Activated gamma-delta T cell treated with anti-CD3 and anti-CD28 coated beads, Interleukin-2, amount 50 U/mL, for 16 hours (primary cell): ENCODE results near the gene HSDL2.
A peak's percentile ranks its signal among the peaks of the same experiment; 100 is the strongest.
"Not testable (repeated sequence)": the region's sequence is repeated elsewhere in the genome, so short reads cannot be mapped to it uniquely, and the experiment has no call there.

Experiments used
- DNase-seq: peaks from one replicate; pipeline ENCODE4 v3.0.0-alpha.2; 2020; ENCODE audit warnings: low read depth

HSDL2 gene

DNA sequence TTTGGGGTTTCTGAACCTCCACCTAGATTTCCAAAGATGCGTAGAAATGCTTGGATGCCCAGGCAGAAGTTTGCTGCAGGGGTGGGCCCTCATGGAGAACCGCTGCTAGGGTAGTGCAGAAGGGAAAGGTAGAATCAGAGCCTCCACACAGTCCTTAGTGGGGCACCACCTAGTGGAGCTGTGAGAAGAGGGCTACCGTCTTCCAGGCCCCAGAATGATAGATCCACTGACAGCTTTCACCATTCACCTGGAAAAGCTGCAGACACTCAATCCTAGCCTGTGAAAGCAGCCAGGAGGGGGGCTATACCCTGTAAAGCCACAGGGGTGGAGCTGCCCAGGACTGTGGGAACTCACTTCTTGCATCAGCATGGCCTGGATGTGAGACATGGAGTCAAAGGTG is 13.3 kb upstream of the HSDL2 start:
- DNase-seq = no peak

DNA sequence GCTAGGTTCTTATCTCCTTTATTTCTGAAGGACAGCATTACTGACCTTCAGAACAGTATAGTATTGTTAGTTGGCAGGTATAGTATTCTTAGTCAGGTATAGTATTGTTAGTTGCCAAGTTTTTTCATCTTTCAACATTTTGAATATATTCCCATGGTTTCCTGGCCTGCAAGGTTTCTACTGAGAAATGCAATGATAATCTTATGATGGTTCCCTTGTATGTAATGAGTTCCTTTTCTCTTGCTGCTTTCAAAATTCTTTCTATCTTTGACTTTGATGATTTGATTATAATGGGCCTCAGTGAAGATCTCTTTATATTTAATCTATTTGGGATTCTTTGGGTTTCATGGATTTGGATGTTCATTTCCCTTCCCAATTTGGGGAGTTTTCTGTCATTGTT is 12.4 kb upstream of the HSDL2 start:
- no peak for DNase-seq

DNA sequence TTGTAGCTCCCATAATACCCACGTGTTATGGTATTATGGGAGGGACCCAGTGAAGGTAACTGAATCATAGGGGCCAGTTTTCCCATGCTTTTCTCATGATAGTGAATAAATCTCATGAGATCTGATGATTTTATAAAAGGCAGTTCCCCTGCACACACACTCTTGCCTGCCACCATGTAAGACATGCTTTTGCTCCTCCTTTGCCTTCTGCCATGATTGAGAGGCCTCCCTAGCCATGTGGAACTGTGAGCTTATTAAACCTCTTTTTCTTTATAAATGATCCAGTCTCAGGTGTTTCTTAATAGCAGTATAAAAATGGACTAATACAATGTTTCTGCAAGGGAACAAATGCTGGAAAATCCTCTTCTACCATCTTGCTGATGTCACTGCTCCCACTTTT is 10.1 kb upstream of the HSDL2 start:
- DNase-seq = no peak

DNA sequence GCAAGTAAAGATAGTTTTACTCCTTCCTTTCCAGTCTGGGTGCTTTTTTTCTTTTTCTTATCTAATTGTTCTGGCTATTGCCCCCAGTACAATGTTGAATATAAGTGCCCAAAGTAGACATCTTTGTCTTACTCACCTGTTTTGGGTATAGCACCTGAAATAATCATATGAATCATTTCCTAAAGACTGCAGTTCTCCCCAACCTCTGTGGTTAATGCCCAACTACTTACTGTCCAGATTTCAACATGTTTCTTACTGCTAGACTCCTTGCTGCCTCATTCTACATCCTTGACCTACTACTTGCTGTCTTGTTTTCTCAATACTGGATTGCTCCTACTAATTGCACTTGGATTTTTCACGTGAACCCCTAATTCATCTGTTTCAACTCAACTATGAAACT is 8.8 kb upstream of the HSDL2 start:
- no peak for DNase-seq

DNA sequence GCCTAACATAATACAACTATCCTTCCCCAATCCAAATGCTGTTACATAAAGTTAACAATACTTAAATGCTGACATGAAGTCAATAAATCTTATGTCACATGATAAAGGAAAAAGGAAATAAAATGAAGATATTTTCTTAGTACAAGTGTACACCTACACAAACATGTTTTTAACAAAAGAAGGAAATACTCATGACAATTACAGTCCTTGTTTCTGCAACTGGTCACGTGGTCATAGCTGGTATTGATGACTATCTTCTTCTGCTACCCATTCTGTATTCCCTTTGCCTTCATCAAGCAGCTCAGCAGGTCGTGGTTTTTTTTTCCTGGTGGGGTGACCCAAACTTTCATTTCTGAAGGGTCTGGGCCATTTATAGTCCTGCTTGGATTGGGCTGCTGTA is 6.2 kb upstream of the HSDL2 start:
- DNase-seq = not testable (repeated sequence)

DNA sequence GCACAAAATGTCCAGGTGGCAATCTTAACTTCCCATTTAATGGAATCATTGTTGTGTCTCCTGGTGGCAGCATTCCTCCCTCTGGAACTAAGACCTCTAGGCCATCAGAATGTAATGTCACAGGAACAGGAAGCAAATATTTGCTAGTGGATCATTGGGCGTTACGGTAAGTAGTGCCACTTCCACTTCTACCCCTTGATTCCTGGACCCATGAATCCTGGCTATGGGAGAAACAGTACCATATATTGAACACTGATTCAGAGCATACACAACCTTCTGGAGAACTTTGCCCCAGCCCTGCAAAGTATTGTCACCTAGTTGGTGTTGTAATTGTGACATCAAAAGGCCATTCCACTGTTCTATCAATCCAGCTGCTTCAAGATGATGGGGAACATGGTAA is 5.7 kb upstream of the HSDL2 start:
- not testable (repeated sequence) for DNase-seq

DNA sequence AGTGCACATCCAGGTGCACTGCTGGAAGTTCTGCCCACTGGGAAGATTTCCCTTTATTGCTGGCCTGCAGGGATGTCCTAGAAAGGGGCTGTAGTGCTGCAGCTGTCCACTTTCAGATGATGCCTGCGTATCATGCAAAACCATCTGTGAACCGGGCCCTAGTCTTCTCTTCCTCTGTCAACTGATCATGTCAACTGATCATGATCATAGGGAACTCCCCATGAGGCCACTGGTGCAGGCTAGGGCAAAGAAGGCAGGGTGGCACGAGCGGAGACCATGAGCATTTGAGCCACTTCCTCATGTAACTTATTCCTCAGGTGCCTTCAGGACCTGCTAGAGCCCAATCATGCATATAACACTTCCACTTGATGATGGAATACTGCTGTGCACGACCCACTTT is 4.5 kb upstream of the HSDL2 start:
- DNase-seq = no peak

DNA sequence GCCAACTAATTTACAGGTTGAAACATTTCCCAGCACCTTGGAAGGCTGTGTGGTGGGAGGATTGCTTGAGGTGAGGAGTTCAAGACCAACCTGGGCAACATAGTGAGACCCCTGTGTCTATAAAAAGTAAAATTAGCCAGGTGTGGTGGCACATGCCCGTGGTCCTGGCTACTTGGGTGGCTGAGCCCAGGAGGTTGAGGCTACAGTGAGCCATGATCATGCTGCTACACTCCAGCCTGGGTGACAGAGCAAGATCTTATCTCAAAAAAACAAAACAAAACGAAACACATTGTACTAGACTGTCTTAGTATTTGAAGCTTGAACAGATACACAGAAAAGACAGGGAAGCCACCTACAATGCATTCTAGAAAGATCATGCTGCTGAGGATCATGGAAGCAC is 2.8 kb upstream of the HSDL2 start:
- no peak for DNase-seq

DNA sequence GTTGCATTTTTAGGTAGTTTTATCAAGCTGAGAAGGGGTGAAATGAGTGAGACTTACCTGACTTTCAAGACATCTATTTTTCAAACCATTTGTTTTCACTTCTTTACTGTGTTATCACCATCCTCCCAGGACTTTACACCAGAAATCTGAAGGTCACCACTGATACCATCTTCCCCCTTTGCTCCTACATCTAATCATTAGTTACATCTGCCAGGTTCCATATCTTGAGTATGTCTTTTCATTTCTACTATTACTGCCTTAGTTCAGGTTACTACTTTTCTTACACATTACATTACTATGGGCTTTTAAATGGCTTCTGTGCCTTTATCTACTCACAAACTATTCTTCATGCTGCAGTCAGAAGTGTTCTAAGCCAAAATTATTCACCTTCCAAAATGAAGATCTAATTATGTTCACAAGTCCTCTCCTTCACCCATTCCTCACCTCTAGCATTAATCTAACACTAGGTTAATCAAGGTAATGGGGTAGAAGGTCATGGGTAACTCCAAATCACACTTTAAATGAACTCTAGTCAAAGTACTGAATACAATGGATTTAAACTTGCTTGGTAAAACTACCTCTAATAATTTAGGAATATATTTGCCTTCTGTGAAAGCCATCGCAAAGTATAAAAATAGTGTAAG is 2.1 kb upstream of the HSDL2 start:
- no peak for DNase-seq

DNA sequence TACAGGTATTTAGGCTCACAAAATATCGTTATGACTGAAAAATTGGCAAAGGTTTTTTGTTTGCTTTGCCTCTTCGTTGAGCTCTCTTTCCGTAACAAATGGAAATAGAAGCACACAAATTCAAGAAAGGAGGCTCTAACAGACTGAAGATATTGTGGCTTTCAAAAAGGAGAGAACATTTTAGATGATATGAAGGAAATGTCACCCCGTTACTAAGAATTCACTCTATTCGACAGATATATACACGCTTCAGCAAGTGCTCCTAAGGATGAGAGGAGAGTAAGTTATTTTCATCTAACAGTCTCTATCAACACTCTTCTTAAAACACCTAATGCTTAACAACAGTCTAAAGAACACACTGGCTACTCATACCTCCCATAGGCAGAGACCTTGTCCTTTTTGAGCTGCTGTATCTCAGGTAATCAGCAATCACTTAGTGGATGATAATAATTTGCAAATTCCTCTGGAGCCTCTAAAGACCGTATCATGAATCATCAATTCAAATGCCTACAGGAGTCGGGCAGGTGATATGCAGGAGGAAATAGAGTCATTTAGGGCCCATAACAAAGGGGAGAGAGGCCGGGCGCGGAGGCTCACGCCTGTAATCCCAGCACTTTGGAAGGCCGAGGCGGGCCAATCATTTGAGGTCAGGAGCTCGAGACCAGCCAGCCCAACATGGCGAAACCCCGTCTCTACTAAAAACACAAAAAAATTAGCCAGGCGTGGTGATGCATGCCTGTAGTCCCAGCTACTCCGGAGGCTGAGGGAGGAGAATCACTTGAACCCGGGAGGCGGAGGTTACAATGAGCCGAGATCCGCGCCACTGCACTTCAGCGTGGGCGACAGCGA is 1.4 kb upstream of the HSDL2 start:
- no peak for DNase-seq

DNA sequence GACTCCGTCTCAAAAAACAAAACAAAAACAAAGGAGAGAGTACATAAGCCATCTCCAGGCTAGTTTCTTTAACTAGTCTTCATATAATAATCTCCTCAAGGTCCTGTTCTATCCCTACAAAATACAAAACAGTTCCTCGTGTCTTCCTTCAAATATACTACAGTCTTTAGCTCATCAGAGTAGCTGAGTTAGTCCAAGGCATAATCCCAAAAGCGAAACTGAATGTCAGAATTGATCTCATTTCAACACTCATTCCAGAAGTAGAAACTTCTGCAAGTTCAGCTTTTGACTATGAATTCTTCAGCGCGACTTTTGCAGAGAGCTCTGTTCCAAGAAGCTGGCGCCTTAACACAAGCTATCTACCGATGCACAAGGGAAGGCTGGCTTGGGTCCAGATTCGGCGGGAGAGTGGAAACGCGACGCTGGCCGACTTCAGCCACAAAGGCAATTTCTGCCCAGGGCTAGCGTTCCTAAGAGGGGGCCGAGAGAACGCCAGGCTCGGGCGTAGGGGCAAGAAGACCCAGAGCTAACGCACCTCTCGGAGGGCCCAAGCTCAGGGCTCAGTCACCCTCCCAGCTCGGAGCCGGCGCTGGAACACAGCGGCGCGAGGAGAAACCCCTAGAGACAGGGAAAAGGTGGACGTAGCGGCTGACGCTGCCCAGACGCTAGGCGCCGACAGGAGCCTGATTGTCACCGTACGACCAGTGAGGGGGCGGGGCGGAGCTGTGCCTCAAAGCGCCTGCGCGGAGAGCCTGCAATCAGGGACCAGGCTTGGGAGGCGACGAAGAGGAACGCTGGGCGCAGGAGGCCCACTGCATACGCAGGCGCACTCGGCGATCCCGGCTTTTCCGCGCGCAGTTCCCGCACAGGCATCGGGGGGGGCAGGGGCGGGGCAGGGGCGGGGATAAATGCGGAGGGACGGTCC is 469 bp upstream of the HSDL2 start:
- peak; percentile 96 for DNase-seq

DNA sequence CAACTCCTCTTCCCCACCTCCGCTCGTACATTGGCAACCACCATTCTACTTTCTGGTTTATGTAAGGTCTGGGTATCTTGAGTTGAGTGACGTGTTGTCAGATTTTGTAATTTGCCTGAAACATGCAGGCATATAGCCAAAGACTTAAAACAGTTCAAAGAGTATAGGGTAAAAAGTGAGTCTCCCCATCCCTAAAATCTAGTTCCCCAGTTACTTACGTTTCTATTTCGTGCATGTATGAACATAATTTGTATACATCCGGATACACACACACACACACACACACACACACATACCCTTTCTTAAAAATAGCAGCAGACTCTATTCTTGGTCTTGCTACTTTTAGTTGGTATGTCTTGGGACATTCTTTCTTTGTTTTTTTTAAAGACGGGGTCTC is 915 bp downstream of the HSDL2 start:
- no peak for DNase-seq

DNA sequence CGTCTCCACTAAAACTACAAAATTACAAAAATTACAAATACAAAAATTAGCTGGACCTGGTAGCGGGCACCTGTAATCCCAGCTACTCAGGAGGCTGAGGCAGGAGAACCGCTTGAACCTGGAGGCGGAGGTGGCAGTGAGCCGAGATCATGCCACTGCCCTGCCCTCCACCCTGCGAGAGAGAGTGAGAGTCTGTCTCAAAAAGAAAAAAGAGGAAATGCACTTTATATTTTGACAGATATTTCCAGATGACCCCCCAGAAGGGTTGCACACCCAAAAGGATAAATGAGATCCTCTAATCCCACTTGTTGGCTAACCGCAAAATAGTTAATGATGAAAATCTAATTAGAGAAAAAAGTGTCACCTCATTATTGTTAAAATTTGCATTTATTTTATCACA is 2.2 kb downstream of the HSDL2 start:
- no peak for DNase-seq

DNA sequence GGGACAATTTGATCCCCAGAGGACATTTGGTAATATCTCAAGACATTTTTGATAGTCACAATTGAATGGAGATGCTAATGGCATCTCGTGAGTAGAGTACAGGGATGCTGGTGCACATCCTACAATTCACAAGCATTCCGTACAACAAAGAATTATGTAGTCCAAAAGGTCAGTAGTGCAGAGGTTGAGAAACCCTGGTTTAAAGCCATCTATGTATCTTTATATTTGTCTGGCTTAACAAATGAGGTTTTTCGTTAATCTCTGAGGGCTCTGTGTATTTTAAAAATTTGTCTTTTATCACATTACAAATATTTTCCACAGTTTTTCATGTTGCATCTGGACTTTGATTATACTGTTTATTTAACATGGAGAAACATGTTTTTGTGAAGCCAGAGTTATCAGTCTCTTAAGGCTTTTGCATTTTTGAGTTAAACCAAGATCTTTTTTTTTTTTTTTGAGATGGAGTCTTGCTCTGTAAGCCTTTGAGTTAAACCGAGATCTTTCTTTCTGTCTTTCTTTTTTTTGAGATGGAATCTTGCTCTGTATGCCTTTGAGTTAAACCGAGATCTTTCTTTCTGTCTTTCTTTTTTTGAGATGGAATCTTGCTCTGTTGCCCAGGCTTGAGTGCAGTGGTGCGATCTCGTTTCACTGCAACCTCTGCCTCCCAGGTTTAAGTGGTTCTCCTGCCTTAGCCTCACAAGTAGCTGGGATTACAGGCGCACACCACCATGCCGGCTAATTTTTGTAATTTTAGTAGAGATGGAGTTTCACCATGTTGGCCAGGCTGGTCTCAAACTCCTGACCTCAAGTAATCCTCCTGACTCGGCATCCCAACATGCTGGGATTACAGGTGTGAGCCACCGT is 2.8 kb downstream of the HSDL2 start:
- no peak for DNase-seq

DNA sequence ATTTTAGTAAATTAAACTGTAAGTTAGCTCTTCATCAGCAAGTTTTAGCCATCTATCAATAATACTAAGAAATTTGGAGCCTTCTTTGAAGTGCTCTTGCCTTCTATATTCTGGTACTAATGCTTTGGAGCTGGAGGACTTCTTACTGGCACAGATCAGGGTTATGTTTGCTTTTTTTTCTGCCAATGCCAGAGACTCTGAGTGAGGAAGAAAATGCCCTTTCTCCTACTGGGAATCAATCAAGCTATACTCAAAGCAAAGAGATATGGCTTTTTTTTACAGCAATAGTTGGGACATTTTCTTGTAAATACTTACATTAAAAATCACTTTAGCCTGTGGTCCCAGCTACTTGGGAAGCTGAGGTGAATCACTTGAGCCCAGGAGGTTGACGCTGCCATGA is 4.3 kb downstream of the HSDL2 start:
- DNase-seq = no peak

DNA sequence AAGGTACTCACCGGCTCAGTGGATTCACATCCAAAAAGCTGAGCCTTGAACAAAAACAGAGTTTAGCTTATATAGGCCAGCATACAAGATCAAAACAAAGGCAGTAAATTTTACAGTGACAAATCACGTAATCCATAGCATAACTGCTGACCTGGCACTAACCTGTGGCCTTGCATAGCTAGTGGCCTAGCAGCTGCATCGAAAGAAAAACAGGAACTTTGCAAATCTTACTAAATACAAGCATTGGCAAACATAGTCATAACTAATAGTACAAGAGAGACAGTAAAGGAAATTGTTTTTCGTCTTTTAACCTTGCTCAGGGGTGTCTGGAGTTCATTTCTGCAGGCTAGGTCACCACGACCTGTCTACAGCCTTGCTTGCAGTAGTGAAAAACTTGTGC is 4.8 kb downstream of the HSDL2 start:
- no peak for DNase-seq

DNA sequence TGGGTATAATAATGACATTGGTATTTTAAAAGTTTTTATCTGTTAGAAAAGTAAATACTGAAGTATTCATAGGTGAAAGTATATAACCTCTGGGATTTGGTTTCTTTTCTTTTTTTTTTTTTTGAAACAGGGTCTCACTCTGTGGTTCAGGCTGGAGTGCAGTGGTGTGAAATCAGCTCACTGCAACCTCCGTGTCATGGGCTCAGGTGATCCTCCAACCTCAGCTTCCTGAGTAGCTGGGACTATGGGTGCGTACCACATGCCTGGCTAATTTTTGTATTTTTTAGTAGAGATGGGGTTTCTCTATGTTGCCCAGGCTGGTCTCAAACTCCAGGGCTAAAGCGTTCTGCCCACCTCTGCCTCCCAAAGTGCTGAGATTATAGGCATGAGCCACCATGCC is 7.2 kb downstream of the HSDL2 start:
- DNase-seq = no peak

DNA sequence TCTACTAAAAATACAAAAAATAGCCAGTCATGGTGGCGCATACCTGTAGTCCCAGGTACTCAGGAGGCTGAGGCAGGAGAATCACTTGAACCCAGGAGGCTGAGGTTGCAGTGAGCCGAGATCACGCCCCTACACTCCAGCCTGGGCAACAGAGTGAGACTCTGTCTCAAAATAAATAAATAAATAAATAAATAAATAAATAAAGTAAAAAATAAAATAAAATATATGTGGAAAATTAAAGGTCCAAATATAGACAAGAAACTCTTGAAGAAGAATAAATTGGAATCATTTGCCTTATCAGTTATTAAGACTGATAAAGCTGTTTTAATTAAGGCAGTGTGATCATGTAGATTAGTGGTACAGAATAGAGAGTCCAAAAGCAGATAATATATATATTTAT is 10.0 kb downstream of the HSDL2 start:
- not testable (repeated sequence) for DNase-seq

DNA sequence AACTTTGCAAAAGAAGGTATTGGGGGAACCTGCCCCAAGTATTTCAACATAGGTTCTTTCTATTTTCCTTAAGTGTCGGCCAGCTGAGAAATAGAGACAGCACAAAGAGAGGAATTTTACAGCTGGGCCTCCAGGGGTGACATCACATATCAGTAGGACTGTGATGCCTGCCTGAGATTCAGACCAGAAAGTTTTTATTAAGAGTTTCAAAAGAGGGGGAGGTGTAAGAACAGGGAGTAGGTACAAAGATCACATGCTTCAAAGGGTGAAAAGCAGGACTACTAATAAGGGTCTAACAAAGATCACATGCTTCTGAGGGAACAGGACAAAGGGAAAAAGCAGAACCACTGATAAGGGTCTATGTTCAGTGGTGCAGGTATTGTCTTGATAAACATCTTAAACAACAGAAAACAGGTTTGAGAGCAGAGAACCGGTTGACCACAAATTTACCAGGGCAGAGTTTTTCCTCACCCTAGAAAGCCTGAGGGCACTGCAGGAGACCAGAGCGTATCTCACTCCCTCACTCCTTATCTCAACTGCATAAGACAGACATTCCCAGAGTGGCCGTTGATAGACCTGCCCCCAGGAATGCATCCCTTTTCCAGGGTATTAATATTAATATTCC is 12.1 kb downstream of the HSDL2 start:
- not testable (repeated sequence) for DNase-seq

DNA sequence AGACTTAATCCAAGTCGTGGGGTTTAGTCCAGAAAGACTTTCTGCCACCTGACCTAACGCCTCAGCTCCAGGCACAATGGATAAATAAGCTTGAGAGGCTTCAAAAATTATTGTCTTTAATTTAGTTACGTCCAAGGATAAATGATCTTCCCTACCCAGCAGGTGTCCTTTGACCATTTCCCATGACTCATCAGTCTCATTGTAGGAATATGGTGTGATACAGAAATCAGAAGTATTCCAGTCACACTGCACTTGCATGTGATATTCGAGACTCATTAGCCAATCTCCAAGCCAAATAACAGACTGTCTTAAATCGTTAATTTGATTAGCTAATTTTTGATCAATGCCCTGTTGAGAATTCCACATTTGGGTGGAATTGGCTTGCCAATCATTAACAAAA is 13.2 kb downstream of the HSDL2 start:
- not testable (repeated sequence) for DNase-seq

DNA sequence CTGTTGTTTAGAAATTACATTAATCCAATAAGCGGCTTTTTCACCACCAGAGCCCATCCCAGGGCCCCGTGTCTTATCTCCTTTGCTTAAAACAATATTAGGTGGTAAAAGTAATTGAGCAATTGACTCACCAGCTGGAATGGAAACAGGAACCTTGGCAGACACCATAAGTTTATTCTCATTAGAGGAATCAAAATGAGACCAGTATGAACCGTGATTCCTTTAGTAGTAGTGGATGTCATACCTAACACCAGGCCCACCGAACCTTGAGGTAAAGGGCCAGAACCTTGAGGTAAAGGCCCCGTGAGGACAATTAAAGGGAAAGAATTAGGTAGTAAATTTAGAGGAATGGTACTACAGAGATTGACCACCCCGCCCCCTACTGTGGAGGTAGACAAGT is 16.5 kb downstream of the HSDL2 start:
- no peak for DNase-seq
